SK-N-SH treated with all-trans-retinoic acid at 6 μM for 48 hours (cell line): ENCODE results near the gene SAMD8.
"Not testable (repeated sequence)": the region's sequence is repeated elsewhere in the genome, so short reads cannot be mapped to it uniquely, and the experiment has no call there.

ENCODE experiments used
- ATAC-seq: fragments of 200-7000 bp; cut with Tn5 transposase; 3 replicates; pipeline ENCODE4 v1.9.1; 2020; ENCODE audit warnings: mild to moderate bottlenecking, moderate library complexity
- ARNTL ChIP-seq: fragments of 450-650 bp; formaldehyde crosslinking; IDR thresholded peaks from 2 replicates; pipeline ENCODE4 v1.5.0; 2020; ENCODE audit warnings: low read depth, mild to moderate bottlenecking, moderate library complexity, borderline replicate concordance
- BACH2 ChIP-seq: fragments of 250-450 bp; sonication (Bioruptor Pico); IDR thresholded peaks from 2 replicates; pipeline ENCODE4 v1.9.0; 2021; ENCODE audit warnings: mild to moderate bottlenecking, borderline replicate concordance
- CREB5 ChIP-seq: fragments of 250-450 bp; sonication (Bioruptor Pico); IDR thresholded peaks from 2 replicates; pipeline ENCODE4 v1.5.1; 2020; ENCODE audit warnings: low read depth, mild to moderate bottlenecking, moderate library complexity
- CSDC2 ChIP-seq: fragments of 250-450 bp; sonication (Bioruptor Pico); IDR thresholded peaks from 2 replicates; pipeline ENCODE4 v1.5.0; 2020; ENCODE audit warnings: mild to moderate bottlenecking, moderate library complexity
- ESRRG ChIP-seq: fragments of 250-450 bp; sonication (Bioruptor Pico); IDR thresholded peaks from 2 replicates; pipeline ENCODE4 v1.6.1; 2021; ENCODE audit warnings: mild to moderate bottlenecking
- GLIS3 ChIP-seq: fragments of 250-450 bp; sonication (Bioruptor Pico); IDR thresholded peaks from 2 replicates; pipeline ENCODE4 v1.5.0; 2020; ENCODE audit warnings: mild to moderate bottlenecking, moderate library complexity
- ISL1 ChIP-seq: fragments of 250-450 bp; sonication (Bioruptor Pico); IDR thresholded peaks from 2 replicates; pipeline ENCODE4 v2.1.2; 2022; ENCODE audit warnings: mild to moderate bottlenecking, moderate library complexity
- POU6F1 ChIP-seq: fragments of 250-450 bp; sonication (Bioruptor Pico); IDR thresholded peaks from 2 replicates; pipeline ENCODE4 v1.8.0; 2021; ENCODE audit warnings: low read depth, mild to moderate bottlenecking, moderate library complexity, borderline replicate concordance
- PPARA ChIP-seq: fragments of 250-450 bp; sonication (Bioruptor Pico); IDR thresholded peaks from 2 replicates; pipeline ENCODE4 v1.5.0; 2020; ENCODE audit warnings: mild to moderate bottlenecking, borderline replicate concordance
- RARB ChIP-seq: fragments of 250-450 bp; sonication (Bioruptor Pico); IDR thresholded peaks from 2 replicates; pipeline ENCODE4 v1.8.0; 2021; ENCODE audit warnings: mild to moderate bottlenecking, moderate library complexity
- SNAI2 ChIP-seq: fragments of 250-450 bp; sonication (Bioruptor Pico); IDR thresholded peaks from 2 replicates; pipeline ENCODE4 v1.5.0; 2020; ENCODE audit warnings: mild to moderate bottlenecking, moderate library complexity
- TCF4 ChIP-seq: fragments of 250-450 bp; sonication (Bioruptor Pico); IDR thresholded peaks from 2 replicates; pipeline ENCODE4 v1.8.0; 2021; ENCODE audit warnings: mild to moderate bottlenecking, moderate library complexity, borderline replicate concordance
- TOX ChIP-seq: fragments of 250-450 bp; sonication (Bioruptor Pico); IDR thresholded peaks from 2 replicates; pipeline ENCODE4 v1.8.0; 2021; ENCODE audit warnings: mild to moderate bottlenecking, moderate library complexity, borderline replicate concordance
- ZC3H10 ChIP-seq: fragments of 250-450 bp; sonication (Bioruptor Pico); IDR thresholded peaks from 2 replicates; pipeline ENCODE4 v1.5.1; 2021; ENCODE audit warnings: mild to moderate bottlenecking, moderate library complexity
- ZFP3 ChIP-seq: fragments of 250-450 bp; sonication (Bioruptor Pico); IDR thresholded peaks from 2 replicates; pipeline ENCODE4 v1.5.0; 2020; ENCODE audit warnings: mild to moderate bottlenecking, moderate library complexity
- ZNF70 ChIP-seq: fragments of 450-650 bp; formaldehyde crosslinking; IDR thresholded peaks from 2 replicates; pipeline ENCODE4 v1.5.0; 2020; ENCODE audit warnings: mild to moderate bottlenecking, moderate library complexity
- ZNF8 ChIP-seq: fragments of 450-650 bp; formaldehyde crosslinking; IDR thresholded peaks from 2 replicates; pipeline ENCODE4 v1.5.0; 2020; ENCODE audit warnings: mild to moderate bottlenecking, moderate library complexity
- TF ChIP-seq, protein P1 (sequence below): fragments of 250-450 bp; sonication (Bioruptor Pico); IDR thresholded peaks from 2 replicates; pipeline ENCODE4 v1.5.0; 2020; ENCODE audit warnings: mild to moderate bottlenecking, moderate library complexity
- TF ChIP-seq, protein P2 (sequence below): fragments of 250-450 bp; sonication (Bioruptor Pico); IDR thresholded peaks from 2 replicates; pipeline ENCODE4 v1.5.1; 2021; ENCODE audit warnings: mild to moderate bottlenecking, moderate library complexity
- TF ChIP-seq, protein P3 (sequence below): fragments of 250-450 bp; sonication (Bioruptor Pico); IDR thresholded peaks from 2 replicates; pipeline ENCODE4 v1.8.0; 2020; ENCODE audit warnings: mild to moderate bottlenecking, moderate library complexity, borderline replicate concordance

SAMD8 gene

GRCh38 chr10:75220274-75220673 lies 108.8 kb downstream of the SAMD8 start:
- TF ChIP-seq ZNF8 (CRISPR knock-in tag) (no peak), ZNF70 (CRISPR knock-in tag) (no peak), ESRRG (CRISPR knock-in tag) (no peak), ISL1 (CRISPR knock-in tag) (no peak), CREB5 (no peak), SNAI2 (CRISPR knock-in tag) (no peak), RARB (CRISPR knock-in tag) (no peak), BACH2 (CRISPR knock-in tag) (no peak), POU6F1 (CRISPR knock-in tag) (no peak), TOX (CRISPR knock-in tag) (no peak), CSDC2 (CRISPR knock-in tag) (no peak), TCF4 (no peak), ZC3H10 (CRISPR knock-in tag) (no peak), ARNTL (CRISPR knock-in tag) (no peak), ZFP3 (CRISPR knock-in tag) (no peak)
- TF ChIP-seq, protein P1, sequence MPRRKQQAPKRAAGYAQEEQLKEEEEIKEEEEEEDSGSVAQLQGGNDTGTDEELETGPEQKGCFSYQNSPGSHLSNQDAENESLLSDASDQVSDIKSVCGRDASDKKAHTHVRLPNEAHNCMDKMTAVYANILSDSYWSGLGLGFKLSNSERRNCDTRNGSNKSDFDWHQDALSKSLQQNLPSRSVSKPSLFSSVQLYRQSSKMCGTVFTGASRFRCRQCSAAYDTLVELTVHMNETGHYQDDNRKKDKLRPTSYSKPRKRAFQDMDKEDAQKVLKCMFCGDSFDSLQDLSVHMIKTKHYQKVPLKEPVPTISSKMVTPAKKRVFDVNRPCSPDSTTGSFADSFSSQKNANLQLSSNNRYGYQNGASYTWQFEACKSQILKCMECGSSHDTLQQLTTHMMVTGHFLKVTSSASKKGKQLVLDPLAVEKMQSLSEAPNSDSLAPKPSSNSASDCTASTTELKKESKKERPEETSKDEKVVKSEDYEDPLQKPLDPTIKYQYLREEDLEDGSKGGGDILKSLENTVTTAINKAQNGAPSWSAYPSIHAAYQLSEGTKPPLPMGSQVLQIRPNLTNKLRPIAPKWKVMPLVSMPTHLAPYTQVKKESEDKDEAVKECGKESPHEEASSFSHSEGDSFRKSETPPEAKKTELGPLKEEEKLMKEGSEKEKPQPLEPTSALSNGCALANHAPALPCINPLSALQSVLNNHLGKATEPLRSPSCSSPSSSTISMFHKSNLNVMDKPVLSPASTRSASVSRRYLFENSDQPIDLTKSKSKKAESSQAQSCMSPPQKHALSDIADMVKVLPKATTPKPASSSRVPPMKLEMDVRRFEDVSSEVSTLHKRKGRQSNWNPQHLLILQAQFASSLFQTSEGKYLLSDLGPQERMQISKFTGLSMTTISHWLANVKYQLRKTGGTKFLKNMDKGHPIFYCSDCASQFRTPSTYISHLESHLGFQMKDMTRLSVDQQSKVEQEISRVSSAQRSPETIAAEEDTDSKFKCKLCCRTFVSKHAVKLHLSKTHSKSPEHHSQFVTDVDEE (CRISPR knock-in tag), result no peak
- TF ChIP-seq, protein P2, sequence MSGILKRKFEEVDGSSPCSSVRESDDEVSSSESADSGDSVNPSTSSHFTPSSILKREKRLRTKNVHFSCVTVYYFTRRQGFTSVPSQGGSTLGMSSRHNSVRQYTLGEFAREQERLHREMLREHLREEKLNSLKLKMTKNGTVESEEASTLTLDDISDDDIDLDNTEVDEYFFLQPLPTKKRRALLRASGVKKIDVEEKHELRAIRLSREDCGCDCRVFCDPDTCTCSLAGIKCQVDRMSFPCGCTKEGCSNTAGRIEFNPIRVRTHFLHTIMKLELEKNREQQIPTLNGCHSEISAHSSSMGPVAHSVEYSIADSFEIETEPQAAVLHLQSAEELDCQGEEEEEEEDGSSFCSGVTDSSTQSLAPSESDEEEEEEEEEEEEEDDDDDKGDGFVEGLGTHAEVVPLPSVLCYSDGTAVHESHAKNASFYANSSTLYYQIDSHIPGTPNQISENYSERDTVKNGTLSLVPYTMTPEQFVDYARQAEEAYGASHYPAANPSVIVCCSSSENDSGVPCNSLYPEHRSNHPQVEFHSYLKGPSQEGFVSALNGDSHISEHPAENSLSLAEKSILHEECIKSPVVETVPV (CRISPR knock-in tag), result no peak
- TF ChIP-seq, protein P3, sequence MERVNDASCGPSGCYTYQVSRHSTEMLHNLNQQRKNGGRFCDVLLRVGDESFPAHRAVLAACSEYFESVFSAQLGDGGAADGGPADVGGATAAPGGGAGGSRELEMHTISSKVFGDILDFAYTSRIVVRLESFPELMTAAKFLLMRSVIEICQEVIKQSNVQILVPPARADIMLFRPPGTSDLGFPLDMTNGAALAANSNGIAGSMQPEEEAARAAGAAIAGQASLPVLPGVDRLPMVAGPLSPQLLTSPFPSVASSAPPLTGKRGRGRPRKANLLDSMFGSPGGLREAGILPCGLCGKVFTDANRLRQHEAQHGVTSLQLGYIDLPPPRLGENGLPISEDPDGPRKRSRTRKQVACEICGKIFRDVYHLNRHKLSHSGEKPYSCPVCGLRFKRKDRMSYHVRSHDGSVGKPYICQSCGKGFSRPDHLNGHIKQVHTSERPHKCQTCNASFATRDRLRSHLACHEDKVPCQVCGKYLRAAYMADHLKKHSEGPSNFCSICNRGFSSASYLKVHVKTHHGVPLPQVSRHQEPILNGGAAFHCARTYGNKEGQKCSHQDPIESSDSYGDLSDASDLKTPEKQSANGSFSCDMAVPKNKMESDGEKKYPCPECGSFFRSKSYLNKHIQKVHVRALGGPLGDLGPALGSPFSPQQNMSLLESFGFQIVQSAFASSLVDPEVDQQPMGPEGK (CRISPR knock-in tag), result no peak
- TF ChIP-seq, all 23 proteins: peak for 0
- no peak for ATAC-seq

DNA sequence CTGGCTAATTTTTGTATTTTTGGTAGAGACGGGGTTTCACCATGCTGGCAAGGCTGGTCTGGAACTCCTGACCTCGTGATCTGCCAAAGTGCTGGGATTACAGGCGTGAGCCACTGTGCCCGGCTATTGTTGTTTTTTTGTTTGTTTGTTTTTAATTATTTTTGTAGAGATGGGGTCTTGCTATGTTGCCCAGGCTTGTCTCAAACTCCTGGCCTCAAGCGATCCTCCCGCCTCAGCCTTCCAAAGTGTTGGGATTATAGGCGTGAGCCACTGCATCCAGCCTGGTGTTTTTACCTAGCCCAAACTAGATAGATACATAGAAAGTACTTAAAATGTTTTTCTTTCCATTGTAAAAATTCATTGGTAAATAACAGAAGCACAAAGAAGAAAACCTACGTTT lies 110.0 kb downstream of the SAMD8 start:
- not testable (repeated sequence) for ATAC-seq

GRCh38 chr10:75223507-75223906 lies 112.1 kb downstream of the SAMD8 start:
- no peak for ATAC-seq
- TF ChIP-seq PPARA (CRISPR knock-in tag) (no peak), GLIS3 (CRISPR knock-in tag) (no peak), CREB5 (no peak), ESRRG (CRISPR knock-in tag) (no peak)
